Erythroblast (primary cell): ENCODE data around the gene DSPP.

Experiments
- GATA1 ChIP-seq: IDR thresholded peaks from 2 replicates; pipeline ENCODE4 v1.6.1; 2011; ENCODE audit warnings: low read depth, mild to moderate bottlenecking, control low read depth, low read length, moderate library complexity
- POLR2A ChIP-seq: IDR thresholded peaks from 2 replicates; pipeline ENCODE4 v1.6.1; 2011; ENCODE audit warnings: mild to moderate bottlenecking, low read length

DNA sequence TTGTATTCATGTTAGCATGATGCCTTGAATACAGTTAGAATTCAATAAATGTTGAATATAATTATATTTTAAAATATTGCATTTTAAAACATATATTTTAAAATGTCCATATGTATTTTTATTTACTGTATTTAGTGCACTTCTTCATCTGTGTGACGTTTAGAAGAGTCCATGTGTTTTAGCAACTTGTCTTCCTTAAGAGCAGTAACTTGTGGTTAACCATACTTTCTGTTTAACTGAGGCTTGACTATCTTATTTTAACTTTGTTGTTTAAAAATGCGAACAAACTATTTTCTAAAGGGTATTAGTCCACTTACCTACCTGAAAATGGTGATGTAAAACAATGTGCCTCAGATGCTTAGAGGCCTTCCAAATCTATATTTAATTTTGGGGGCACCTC lies 42.6 kb downstream of the DSPP start:
- no peak for TF ChIP-seq POLR2A
- no peak for TF ChIP-seq GATA1
